SK-N-MC (cell line): ENCODE measurements around the gene MAPT.

Experiments used
- EZH2 ChIP-seq: fragments of 200-600 bp; sonication (generic); IDR thresholded peaks from one replicate; pipeline ENCODE4 v1.6.1; 2017; ENCODE audit warnings: antibody characterized with exemption
- FOXP2 ChIP-seq: optimal IDR thresholded peaks from 2 replicates; pipeline ENCODE3; 2011; ENCODE audit warnings: mild to moderate bottlenecking, moderate library complexity; ENCODE audit not compliant: insufficient read depth; ENCODE audit errors: extremely low read length, control extremely low read depth
- POLR2AphosphoS5 ChIP-seq: IDR thresholded peaks from 2 replicates; pipeline ENCODE4 v1.6.1; 2012; ENCODE audit warnings: mild to moderate bottlenecking, low read depth, low read length, borderline replicate concordance

- TF ChIP-seq EZH2 (no peak), POLR2AphosphoS5 (no peak), FOXP2 (no peak)
Measured at GRCh38 chr17:45958307-45958706, 64.0 kb downstream of the MAPT start.
